HG03565 (cell line): Measurements from ENCODE around the gene LRRC4C.

ENCODE experiments used
- ATAC-seq: cut with Tn5 transposase; IDR thresholded peaks from one replicate; pipeline ENCODE4 v1.9.1; 2021; ENCODE audit warnings: mild to moderate bottlenecking, moderate library complexity; ENCODE audit not compliant: unreplicated experiment

The LRRC4C gene

DNA sequence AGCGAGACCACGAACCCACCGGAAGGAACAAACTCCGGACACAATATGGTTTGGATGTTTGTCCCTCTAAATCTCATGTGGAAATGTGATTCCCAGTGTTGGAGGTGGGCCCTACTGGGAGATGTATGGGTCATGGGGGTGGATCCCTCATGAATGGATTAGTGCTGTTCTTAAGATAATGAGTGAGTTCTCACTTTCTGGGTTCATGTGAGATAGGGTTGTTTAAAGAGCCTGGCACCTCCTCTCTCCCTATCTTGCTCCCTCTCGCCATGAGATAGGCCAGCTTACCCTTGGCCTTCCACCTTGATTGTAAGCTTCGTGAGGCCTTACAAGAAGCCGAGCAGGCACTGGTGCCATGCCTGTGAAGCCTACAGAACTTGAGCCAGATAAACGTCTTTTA lies 184.6 kb downstream of the LRRC4C start:
- no peak for ATAC-seq

DNA sequence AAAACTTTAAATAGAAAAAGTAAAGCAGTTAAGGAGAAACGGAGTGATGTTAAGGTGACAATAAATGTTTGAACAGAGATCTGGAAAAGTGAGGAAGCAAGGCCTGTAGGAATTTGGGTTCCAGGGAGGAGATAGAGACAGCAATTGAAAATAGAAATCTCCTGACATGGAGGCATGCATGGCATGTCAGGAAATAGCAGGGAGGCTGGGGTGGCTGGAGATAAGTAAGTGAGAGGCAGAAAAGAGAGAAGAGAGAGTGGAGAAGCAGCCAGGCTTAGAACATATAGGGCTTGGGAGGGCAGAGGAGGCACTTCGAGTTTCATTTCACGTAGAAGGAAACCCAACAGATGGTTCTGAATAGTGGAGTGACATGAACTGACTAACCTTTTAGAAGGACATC lies 185.5 kb downstream of the LRRC4C start:
- ATAC-seq, result no peak

DNA sequence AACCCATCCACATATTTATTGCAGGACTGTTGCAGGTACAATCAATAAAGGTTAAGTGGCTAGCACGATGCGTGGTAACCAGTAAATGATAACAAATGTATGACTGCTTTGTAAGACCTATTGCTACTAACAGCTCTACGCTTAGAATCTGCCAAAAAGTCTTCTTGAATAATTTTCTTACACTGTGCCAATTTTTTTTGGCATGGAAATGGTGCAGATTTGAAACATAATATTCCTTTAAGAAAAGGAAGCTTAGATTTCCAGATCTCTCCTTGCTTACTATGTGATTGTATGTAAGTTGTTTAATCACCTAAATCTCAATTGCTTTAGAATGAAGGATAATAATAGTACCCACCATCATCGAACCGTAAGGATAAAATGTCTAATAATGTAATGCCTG lies 192.0 kb downstream of the LRRC4C start:
- no peak for ATAC-seq

DNA sequence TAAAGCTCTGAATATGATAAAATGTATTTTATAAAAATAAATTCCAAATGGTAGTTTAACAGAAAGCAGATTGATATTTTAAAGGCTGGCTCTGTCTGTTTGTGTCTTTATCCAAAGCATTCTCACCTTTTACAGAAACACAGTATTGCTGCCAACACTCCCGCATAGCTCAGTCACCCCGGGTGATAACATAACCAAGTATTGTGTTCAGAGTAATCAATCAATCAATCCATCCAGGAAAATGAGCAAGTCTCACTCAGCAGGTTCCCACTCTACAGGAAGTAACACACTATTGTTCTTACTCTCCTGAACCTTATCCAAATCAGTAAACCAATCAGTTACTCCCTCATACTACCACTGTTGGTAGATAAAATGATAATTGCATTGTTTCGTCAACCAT lies 203.4 kb downstream of the LRRC4C start:
- ATAC-seq, result no peak

DNA sequence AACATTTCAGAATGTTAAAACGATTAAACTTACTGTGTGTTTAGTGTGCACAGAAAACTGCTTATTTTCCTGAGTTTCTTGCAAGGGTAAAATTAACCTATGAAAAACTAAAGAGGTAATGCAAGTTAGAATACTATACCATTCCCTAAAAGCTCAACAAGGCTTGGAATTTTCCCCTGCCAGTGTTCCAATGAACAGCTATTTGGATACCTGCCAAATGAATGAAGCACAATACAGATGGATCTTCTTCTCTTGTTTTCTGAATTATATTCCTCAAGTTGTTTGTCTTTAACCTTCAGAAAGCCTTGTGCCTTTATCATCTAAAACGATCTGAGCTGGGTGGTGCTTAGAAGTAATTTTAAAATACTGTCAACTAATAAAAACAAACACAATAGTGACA lies 204.5 kb downstream of the LRRC4C start:
- ATAC-seq, result no peak

DNA sequence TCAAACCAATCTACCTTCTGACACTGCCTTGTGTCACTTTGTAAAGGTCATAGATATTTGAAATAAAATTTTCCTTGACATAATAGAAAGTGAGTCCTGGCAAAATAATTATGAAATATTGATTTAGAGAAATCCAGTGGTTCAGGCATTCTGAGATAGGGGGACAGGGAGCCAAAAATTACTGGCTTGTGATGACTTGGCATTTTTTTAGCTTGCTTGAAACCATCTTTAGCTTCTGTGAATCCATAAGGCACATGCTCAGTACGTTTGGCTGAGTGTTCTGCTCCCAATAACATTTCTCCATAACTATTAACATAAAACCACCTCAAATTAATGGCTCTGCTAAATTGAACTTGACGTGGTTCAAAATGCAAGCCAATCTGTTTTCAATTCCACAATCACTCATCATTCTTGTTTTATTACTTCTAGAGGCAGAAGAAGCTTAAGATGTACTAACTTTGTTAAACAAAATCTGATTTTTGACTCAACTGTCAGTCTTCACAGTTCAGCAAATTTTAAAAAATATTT lies 209.0 kb downstream of the LRRC4C start:
- ATAC-seq, result no peak

DNA sequence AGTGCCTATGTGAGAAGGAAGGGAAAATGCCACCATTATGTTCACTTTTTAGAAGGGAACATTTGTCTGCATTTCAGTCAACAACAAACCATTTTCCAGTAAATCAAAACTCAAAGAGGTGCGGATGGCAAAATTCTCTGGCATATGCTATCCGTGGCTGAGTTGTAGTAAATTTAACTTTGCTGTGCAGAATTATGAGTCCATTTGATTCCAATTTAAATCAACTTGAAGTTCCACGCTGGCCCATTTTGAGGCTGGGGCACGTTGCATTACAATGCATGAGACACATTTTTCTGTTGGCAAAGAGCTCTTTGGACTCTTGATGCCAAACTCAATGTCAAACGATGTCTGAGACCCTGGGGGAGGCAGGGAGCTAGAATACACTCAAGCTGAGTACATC lies 211.8 kb downstream of the LRRC4C start:
- ATAC-seq, result no peak

DNA sequence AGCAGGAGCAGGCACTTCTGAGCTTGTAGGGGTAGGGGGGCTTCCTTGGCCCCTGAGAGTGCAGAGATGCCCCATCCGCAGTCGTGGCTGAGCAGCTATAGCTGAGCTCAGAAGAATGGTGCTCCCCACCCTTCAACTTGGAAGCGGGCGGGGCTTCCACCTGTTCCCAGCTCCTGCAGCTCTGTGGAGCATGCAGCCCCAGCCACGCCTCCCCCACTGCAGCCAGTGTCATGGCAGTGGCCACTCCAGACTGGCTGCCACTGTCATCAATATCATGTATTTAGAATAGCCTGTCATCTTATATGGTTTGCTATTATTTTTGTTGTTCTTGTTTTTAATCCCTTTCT lies 213.1 kb downstream of the LRRC4C start:
- no peak for ATAC-seq

DNA sequence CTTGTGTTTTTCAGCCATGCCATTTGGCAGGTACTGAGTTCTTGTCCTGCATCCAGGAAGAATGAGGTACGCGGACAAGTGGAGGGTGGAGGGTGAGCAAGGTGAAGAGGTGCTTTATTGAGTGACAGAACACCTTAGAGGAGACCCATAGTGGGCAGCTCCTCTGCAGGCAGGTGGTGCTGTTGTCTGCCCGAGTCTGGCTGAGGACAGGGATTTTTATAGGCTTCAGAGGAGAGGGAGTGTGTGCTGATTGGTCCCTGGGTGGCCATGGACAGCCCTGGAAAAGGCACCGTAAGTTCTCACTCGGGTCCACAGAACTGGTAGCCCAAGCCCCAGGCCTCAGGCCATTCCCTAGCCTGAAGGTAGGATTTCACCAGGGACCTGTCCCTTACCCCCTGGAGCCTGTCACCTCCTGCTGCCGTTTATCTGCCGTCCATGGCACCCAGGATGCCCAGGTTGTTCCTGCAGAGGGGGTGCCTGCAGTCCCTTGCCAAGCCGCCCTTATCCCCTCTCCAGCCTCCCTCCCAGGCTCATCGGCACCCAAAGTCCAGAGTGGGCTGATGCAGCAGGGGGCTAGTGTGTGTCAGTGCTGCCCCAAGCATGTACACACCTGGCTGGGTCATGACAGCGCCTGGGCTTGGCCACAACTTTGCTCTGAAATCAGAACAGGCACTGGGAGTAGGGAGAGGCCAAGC lies 213.6 kb downstream of the LRRC4C start:
- no peak for ATAC-seq

DNA sequence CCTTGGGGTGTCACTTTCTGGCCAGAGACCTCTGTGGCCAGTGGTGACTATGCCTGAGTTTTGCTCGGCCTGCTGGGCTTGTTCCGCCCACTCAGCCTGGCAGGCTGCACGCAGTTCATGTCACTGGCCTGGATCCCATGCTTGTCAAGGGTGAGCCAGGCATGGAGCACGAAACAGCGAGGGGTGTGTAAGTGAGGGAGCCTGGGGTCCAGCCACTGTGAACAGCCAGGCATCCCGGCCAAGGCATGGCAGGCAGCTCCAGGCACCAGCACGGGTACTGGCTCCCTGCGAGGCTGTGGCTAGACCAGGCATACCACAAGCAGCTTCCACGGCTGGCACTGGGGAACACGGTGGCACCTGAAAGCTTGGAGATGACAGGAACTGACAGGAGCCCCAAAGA lies 214.3 kb downstream of the LRRC4C start:
- no peak for ATAC-seq

DNA sequence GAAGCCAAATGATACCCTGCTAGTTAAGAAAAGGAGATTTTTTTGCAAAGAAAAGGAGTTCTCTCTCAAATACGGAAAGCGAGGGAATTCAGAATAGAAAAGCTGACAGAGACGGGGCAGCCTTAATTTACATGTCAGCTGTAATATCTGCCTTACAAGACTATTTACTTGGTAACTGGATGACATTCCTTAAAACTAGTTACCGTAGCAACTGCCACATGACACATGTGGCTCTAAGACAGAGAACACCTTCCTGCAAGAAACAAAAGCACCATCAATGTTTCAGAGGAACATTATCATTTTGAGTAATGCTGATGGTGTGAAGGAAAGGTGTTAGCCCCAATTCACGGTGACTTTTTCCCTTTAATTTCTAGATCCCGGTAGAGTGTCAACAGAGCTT lies 222.1 kb downstream of the LRRC4C start:
- ATAC-seq, result no peak

DNA sequence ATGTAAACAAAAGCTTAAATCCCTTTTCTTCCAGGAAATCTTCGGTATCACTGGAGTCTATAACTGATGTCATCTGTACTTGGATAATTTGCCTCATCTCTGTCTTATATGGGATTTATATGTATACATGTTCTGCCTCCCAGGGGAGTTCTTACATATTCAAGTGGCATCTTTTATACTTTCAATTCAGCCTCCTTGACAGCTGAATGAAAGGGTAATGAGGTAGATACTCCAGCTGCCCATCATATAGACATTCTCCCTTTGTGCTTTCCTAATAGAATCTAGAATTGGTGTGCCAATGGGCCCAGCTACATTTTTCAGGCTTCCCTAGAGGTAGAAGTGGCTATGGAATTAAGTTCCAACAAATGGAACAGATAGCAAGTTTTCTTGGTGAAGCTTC lies 223.8 kb downstream of the LRRC4C start:
- ATAC-seq, result no peak

DNA sequence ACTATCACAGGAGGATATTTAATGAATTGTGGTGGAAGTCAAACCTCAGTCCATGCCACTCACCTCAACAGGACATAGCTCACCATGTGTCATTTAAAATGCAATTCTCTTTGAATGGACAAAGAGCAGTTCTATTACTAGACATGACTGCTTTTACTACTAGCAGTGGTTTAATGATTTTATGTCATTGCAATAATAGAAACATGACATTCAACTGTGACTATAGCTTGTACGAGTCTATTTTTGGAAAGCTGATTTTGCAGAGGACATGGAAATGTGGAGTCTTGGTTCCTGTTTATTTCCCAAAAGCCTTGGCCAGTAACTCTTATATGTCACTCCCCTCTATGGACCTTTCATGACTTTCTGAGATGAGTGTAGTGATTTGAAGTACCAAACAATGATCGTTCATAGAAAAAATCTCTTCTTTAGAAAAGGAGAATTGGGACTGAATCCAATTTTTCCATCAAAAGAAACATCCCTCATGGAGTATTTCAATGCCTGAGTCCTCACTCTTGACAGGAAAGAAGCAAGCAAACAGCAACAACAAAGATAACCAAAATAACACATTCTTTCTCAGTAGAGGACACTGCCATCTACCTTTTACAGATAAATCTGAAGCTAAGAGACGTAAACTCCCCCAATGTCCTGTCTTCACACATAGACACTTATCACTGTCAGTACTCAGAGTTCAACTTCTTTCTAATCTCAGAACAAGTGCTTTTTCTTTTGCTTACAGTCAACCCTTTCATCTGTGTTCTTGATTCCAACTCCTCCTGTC lies 233.4 kb downstream of the LRRC4C start:
- ATAC-seq, result no peak

DNA sequence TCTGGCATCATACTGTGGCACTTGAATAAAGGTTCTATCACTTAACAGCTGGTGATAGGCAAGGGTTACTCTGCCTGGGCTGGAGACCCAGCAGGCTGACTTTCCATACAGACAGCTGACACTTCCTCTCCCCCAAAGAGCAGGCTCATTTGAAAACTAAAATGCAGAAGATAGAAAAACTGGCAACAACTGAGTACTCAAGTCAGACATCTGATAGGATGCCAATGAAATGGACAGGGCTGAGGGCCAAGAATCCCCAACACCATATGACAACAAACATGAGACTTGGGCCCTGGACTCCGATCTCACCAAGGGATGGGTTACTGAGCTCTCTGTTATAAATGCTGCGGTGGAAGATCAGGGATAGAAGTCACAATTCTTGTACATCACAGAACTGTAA lies 237.2 kb downstream of the LRRC4C start:
- no peak for ATAC-seq

DNA sequence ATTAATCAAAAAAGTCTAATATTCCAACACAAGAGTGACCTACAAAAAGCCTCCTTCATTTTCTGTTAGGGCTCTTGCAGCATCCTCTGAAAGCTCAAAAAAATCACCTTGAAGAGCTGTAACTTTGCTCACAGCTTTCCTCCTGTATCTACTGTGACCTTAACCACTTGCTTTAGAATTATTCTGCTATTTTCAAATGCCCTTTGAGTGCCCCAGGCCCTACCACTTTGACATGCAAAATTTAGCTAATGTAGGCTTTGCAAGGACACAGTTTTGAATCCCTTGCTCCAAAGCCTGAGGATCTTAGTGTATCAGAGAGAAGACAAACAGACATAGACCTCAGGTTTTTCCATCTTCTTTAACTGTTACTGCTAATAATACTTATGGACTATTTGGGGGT lies 253.1 kb downstream of the LRRC4C start:
- no peak for ATAC-seq

DNA sequence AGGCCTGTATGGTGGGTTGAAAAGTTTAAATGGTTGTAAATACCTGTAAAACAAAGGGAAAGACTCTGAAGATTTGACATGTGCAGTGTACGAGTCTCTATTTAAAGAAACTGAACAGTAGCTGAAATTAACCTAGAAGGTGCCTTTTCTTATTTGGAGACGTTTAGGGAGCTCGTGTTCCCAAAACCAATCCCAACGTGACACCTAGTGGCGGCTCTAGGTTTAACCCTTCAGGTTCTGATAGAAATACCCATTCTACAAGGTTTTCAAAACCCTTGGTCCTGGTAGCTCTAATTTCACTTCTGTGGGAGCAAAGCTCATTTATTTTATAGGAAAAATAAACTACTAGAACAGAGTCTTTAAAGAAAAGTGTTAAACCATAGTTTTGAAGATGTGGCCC lies 258.3 kb downstream of the LRRC4C start:
- peak; percentile 68 for ATAC-seq

DNA sequence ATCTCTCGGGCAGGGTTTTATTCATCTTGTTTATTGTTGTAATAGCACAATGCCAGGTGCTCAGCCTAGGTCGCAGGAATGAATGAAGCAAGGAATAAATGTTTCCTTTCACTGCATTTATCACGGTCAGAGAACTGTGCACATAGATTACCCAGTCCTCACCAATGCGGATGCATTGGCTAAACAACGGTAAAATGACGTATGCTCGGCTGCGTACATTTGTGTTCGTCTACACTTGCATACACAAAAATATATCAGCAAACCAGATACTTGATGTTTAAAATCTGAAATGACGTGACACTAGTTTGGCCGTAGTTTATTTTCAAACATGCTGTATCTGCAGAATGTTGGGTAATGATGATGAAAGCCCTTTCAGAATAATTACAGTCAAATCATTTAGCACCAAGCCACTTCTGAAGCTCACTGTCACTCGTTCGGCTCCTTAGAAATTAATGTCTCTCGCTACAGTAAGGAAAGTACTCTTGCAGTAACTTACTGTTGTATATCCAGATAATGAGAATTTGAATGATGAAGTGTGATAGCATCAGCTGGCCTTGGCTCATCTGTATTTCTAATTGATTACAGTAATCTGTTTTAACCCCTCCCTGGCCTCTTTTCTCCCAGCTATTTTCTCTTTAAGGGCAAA lies 268.9 kb downstream of the LRRC4C start:
- no peak for ATAC-seq

DNA sequence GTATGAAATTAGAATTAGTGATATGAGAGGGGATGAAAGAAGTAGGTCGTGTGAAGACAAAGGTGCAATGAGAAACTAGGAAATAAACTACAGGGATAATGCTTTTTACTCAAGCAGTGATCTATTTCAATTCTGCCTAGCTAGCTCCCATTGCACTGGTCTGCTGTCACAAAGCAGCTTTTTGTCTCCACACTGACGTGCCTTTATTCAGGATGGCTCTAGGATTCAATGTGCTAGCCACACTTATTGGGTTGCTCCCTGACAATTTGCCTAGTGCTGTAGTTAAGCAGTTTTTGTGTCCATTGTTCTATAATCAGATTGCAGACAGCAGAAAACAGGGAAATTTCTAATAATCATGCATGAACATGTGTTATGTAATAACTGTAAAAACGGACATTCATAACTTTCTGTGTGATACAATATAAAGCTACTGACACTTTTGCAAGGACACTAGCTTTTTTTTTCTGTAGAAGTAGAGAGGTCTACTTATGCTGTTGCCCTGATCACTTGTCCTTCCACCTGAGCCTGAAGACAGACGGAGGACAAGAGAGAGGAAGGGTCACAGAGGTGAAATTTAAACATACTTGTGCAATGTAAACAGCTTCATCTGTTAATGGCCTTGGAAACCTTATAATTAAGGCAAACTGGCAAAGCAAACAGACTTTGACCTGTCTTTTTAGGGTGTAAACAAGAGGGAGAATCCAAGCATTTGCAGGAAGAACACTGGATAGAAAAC lies 269.6 kb downstream of the LRRC4C start:
- ATAC-seq, result no peak

DNA sequence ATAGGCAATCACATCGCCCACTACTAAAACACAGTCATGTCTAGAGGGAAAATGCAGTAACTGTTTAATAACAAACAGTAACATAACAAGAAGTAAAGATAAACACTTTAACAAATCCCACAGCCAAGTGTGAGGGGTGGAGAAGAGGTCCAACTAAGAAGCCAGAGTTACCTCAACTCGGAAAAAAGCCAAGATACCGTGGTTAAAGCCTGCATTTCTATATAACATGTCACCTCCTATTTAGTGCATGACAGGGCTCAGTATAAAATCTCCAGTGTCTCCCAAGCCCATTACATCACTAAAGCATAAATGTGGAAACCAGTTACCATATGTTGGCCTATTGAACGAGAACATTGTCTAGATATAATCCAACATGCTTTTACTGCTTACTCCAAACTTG lies 281.7 kb downstream of the LRRC4C start:
- ATAC-seq, result no peak

DNA sequence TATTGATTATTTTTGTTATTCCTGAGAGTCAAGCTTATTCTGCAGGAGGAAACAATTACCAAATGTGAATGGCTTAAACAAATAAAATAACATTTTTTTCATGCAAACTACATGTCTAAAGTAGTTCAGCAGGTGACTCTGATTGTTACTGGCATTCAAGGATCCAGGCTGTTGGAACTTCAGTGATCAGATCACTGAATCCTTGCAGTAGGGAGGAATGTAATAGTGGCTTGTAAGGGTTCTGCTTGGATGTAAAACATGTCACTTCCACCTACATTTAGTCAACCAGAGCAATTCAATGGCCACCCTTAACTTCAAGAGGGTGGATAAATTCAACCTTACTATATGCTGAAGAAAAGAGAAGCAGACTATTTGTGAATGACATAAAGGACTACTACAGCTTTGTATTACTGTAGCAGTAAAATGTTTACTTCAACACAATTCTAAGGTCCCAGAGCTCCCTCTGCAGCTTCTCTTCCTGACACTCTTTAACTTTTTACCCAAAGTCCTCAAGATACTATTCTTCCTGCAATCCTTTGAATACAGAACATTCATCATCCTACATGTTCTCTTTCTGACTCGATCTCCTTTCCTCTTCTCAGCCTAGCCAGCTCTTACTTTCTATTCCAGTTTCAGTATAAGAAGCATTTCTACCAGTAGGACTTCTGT lies 284.0 kb downstream of the LRRC4C start:
- no peak for ATAC-seq

DNA sequence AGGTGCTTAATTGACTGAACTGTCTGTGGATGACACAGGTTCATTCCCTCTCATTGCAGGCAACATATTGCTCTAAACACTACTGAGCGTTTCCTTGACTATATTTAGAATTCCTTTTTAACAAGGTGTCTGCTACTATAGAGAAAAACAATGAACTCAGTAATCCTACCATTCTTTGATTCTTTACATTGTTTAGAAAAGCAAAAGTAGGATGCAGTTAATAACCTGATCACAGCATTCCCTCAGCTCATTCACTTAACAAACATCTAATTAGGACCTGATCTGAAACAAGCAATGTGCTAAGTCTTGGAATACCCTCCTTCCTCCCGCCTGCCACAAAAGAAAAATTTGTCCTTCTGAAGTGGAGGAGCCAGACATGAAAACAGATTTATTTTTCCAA lies 313.1 kb downstream of the LRRC4C start:
- no peak for ATAC-seq
